ENCODE data around the gene CLIC6.

CLIC6 gene

GRCh38 chr21:34748862-34749261 is 80.1 kb downstream of the CLIC6 start:
- H3K27ac ChIP-seq: no peak overlapping the region
- TF ChIP-seq ZFX (IDR thresholded peaks at IDR 0.05) (no peak), CTCF (conservative IDR thresholded peaks at IDR 0.05) (no peak)

GRCh38 chr21:34754690-34755647 is 86.2 kb downstream of the CLIC6 start:
- TF ChIP-seq ZFX (IDR thresholded peaks at IDR 0.05): no peak
- TF ChIP-seq CTCF (conservative IDR thresholded peaks at IDR 0.05): no peak
- H3K27ac ChIP-seq: no peak overlapping the region

- TF ChIP-seq CTCF (conservative IDR thresholded peaks at IDR 0.05) (no peak), ZFX (IDR thresholded peaks at IDR 0.05) (no peak)
- no peak overlapping the region for H3K27ac ChIP-seq
Observed at GRCh38 chr21:34761758-34762330, 93.0 kb downstream of the CLIC6 start.

GRCh38 chr21:34762786-34763185 is 94.0 kb downstream of the CLIC6 start:
- no peak overlapping the region for H3K27ac ChIP-seq
- no peak for TF ChIP-seq CTCF (conservative IDR thresholded peaks at IDR 0.05)
- no peak for TF ChIP-seq ZFX (IDR thresholded peaks at IDR 0.05)

GRCh38 chr21:34764715-34765284 is 96.0 kb downstream of the CLIC6 start:
- TF ChIP-seq ZFX (IDR thresholded peaks at IDR 0.05) (no peak), CTCF (conservative IDR thresholded peaks at IDR 0.05) (no peak)

GRCh38 chr21:34765619-34766018 is 96.8 kb downstream of the CLIC6 start:
- H3K27ac ChIP-seq: no peak overlapping the region
- TF ChIP-seq CTCF (conservative IDR thresholded peaks at IDR 0.05) (no peak), ZFX (IDR thresholded peaks at IDR 0.05) (no peak)

More at GRCh38 chr21:34764715-34765284, 96.0 kb downstream of the CLIC6 start:
- no peak overlapping the region for H3K27ac ChIP-seq

GRCh38 chr21:34766862-34767261 is 98.1 kb downstream of the CLIC6 start:
- TF ChIP-seq CTCF (conservative IDR thresholded peaks at IDR 0.05): no peak
- TF ChIP-seq ZFX (IDR thresholded peaks at IDR 0.05): no peak
- H3K27ac ChIP-seq: no peak overlapping the region

Measured in C4-2B (cell line).